HepG2 (cell line): ENCODE results near the gene PRSS53. TPM values are rescaled to one million over a fixed set of nuclear protein-coding genes. Genes with fewer than 3 reads are reported as not detected.
A peak's percentile ranks its signal among the peaks of the same experiment; 100 is the strongest.

Source experiments
- ATF6 ChIP-seq: sonication (generic); formaldehyde crosslinking; conservative IDR thresholded peaks from 2 replicates; pipeline ENCODE4 v1.4.0; 2020; ENCODE audit warnings: missing genetic modification reagents
- EHMT2 ChIP-seq: fragments of 200-600 bp; sonication (generic); IDR thresholded peaks from 2 replicates; pipeline ENCODE4 v1.7.0; 2017; ENCODE audit warnings: antibody characterized with exemption, low read depth, low read length, borderline replicate concordance
- RBFOX2 ChIP-seq: fragments of 200-400 bp; formaldehyde crosslinking; IDR thresholded peaks from 2 replicates; pipeline ENCODE4 v1.6.1; 2017; ENCODE audit warnings: low read depth, mild to moderate bottlenecking, low read length
- ZBTB37 ChIP-seq: sonication (generic); formaldehyde crosslinking; IDR thresholded peaks from 2 replicates; pipeline ENCODE4 v1.4.0; 2020; ENCODE audit warnings: mild to moderate bottlenecking, missing genetic modification reagents
- ZNF318 ChIP-seq: sonication (generic); formaldehyde crosslinking; IDR thresholded peaks from 2 replicates; pipeline ENCODE4 v1.4.0; 2020; ENCODE audit warnings: mild to moderate bottlenecking, missing genetic modification reagents
- polyA plus RNA-seq, 8 experiments: library from polyadenylated mRNA; depleted of rRNA in 3 of 8; stranded (reverse) in 7 of 8; unstranded in 1 of 8; fragments of >200 nt; fragmentation: Illumina TruSeq in 4 of 8; extraction: Trizol in 4 of 8; gene quantifications; 2 replicates each; pipeline versions ENCODE4 v1.2.1 to v1.2.3, GENCODE V29; 2011 to 2016; ENCODE audit warnings: low read depth in 4 of 8, missing spikeins in 1 of 8, mixed read lengths in 1 of 8; ENCODE audit not compliant: insufficient read depth in 1 of 8
- total RNA-seq, 5 experiments: library from RNA; depleted of rRNA; stranded (reverse); fragments of >200 nt; fragmentation: Illumina TruSeq; extraction: Trizol; gene quantifications; 2 replicates each; pipeline ENCODE4 v1.2.3, GENCODE V29; 2016; ENCODE audit warnings: low read depth in 1 of 5
- TF ChIP-seq, protein P1 (sequence below), 2 experiments: fragments of 450-650 bp in 1 of 2; sonication (generic) in 1 of 2; formaldehyde crosslinking in 1 of 2; IDR thresholded peaks; 2 replicates each; pipeline versions ENCODE4 v1.6.1 to v1.8.0; 2016 to 2022; ENCODE audit warnings: antibody characterized with exemption in 1 of 2, mild to moderate bottlenecking in 1 of 2, missing genetic modification reagents in 1 of 2

Gene PRSS53
- total and polyA plus RNA-seq, 2 of the 13 experiments (the other 11 are each of a cell fraction or from before 2014, with no cell fraction given) = 2.2 to 7.4 TPM

GRCh38 chr16:31088459-31089183 lies at the start of gene PRSS53 (continued):
- TF ChIP-seq, protein P1, sequence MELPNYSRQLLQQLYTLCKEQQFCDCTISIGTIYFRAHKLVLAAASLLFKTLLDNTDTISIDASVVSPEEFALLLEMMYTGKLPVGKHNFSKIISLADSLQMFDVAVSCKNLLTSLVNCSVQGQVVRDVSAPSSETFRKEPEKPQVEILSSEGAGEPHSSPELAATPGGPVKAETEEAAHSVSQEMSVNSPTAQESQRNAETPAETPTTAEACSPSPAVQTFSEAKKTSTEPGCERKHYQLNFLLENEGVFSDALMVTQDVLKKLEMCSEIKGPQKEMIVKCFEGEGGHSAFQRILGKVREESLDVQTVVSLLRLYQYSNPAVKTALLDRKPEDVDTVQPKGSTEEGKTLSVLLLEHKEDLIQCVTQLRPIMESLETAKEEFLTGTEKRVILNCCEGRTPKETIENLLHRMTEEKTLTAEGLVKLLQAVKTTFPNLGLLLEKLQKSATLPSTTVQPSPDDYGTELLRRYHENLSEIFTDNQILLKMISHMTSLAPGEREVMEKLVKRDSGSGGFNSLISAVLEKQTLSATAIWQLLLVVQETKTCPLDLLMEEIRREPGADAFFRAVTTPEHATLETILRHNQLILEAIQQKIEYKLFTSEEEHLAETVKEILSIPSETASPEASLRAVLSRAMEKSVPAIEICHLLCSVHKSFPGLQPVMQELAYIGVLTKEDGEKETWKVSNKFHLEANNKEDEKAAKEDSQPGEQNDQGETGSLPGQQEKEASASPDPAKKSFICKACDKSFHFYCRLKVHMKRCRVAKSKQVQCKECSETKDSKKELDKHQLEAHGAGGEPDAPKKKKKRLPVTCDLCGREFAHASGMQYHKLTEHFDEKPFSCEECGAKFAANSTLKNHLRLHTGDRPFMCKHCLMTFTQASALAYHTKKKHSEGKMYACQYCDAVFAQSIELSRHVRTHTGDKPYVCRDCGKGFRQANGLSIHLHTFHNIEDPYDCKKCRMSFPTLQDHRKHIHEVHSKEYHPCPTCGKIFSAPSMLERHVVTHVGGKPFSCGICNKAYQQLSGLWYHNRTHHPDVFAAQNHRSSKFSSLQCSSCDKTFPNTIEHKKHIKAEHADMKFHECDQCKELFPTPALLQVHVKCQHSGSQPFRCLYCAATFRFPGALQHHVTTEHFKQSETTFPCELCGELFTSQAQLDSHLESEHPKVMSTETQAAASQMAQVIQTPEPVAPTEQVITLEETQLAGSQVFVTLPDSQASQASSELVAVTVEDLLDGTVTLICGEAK (IDR thresholded peaks at IDR 0.05) = no peak
- TF ChIP-seq, protein P1 (CRISPR knock-in tag; IDR thresholded peaks at IDR 0.05) = no peak
- TF ChIP-seq ATF6 (CRISPR knock-in tag) (no peak), ZBTB37 (CRISPR knock-in tag) (no peak), RBFOX2 (peak; percentile 71), ZNF318 (CRISPR knock-in tag) (no peak), EHMT2 (no peak)
